Right lobe of liver (tissue), 4 donors: ENCODE data around the gene RELB.

ENCODE experiments used
- CTCF ChIP-seq, 4 donors: fragments of 200-600 bp in 3 of 4; fragments of 450-650 bp in 1 of 4; IDR thresholded peaks; one replicate each; pipeline versions ENCODE4 v1.5.1 to v1.8.0; 2016 to 2022; ENCODE audit warnings: antibody characterized with exemption in 4 of 4, mild to moderate bottlenecking in 2 of 4
- POLR2A ChIP-seq: fragments of 450-650 bp; IDR thresholded peaks from one replicate; pipeline ENCODE4 v1.6.1; 2017; ENCODE audit warnings: antibody characterized with exemption, mild to moderate bottlenecking
- donor health status: DM: no; HTN: no; CAD: no.
- donor health status: DM: no; HTN: no; CAD: no.
- donor health status: DM: no; HTN: yes; CAD: no.

- TF ChIP-seq POLR2A, result no peak
- TF ChIP-seq CTCF (IDR thresholded peaks at IDR 0.05), result peak; percentile 36 to 47 (median 46)
These were observed 12.2 kb upstream of the RELB start for GRCh38 chr19:44988896-44989556.
